CD8-positive, alpha-beta memory T cell (primary cell): ENCODE data around the gene TTC16. TPM values are rescaled to one million over a fixed set of nuclear protein-coding genes. Genes with fewer than 3 reads are reported as not detected.

Experiments
- CTCF ChIA-PET: fragments of 350-600 bp; sonication (Branson Sonifier 250); formaldehyde crosslinking; loops from one replicate; lab custom pipeline; 2021; ENCODE audit warnings: antibody characterized with exemption; lab: Charles Lee
- POLR2A ChIA-PET: fragments of 350-600 bp; sonication (Branson Sonifier 250); formaldehyde crosslinking; loops from one replicate; lab custom pipeline; 2021; ENCODE audit warnings: antibody characterized with exemption; lab: Charles Lee
- DNase-seq, 5 donors: peaks; one replicate each; pipeline versions ENCODE4 v3.0.0 to v3.0.0-alpha.2; 2020 to 2022; ENCODE audit warnings: mixed read lengths in 1 of 5
- H3K27ac ChIP-seq: one replicate; pipeline ENCODE4 v1.7.0; 2013; ENCODE audit warnings: low read depth, mild to moderate bottlenecking, low read length, moderate library complexity
- H3K27me3 ChIP-seq: 2 replicates; pipeline ENCODE4 v1.7.0; 2013; ENCODE audit warnings: low read length, mild to moderate bottlenecking; ENCODE audit not compliant: insufficient read depth, poor library complexity, severe bottlenecking
- H3K36me3 ChIP-seq: 2 replicates; pipeline ENCODE4 v1.7.0; 2013; ENCODE audit warnings: mild to moderate bottlenecking, low read length, moderate library complexity; ENCODE audit not compliant: insufficient read depth
- H3K4me1 ChIP-seq: 2 replicates; pipeline ENCODE4 v1.7.0; 2013; ENCODE audit warnings: mild to moderate bottlenecking, low read length, moderate library complexity; ENCODE audit not compliant: insufficient read depth
- H3K4me3 ChIP-seq: 2 replicates; pipeline ENCODE4 v1.7.0; 2013; ENCODE audit warnings: mild to moderate bottlenecking, low read length
- H3K9me3 ChIP-seq: 2 replicates; pipeline ENCODE4 v1.7.0; 2013; ENCODE audit warnings: mild to moderate bottlenecking, low read length
- H3K27ac Mint-ChIP-seq, 8 donors: one replicate each; pipeline ENCODE4 v1.8.0; 2020 to 2021; ENCODE audit warnings: mixed read lengths in 8 of 8, mild to moderate bottlenecking in 6 of 8, inconsistent platforms in 3 of 8, moderate library complexity in 3 of 8
- H3K27me3 Mint-ChIP-seq, 2 donors: one replicate each; pipeline ENCODE4 v1.8.0; 2020 to 2021; ENCODE audit warnings: mixed read lengths in 2 of 2, mild to moderate bottlenecking in 1 of 2, moderate library complexity in 1 of 2
- H3K36me3 Mint-ChIP-seq, 3 donors: one replicate each; pipeline ENCODE4 v1.8.0; 2020 to 2021; ENCODE audit warnings: mixed read lengths in 3 of 3, inconsistent platforms in 1 of 3, mild to moderate bottlenecking in 1 of 3
- H3K4me1 Mint-ChIP-seq, 3 donors: one replicate each; pipeline ENCODE4 v1.8.0; 2020 to 2021; ENCODE audit warnings: mixed read lengths in 3 of 3, inconsistent platforms in 1 of 3, mild to moderate bottlenecking in 1 of 3
- H3K4me3 Mint-ChIP-seq, 7 donors: one replicate each; pipeline ENCODE4 v1.8.0; 2020 to 2021; ENCODE audit warnings: mixed read lengths in 7 of 7, mild to moderate bottlenecking in 6 of 7, moderate library complexity in 4 of 7, inconsistent platforms in 2 of 7
- H3K9me3 Mint-ChIP-seq, 5 donors: one replicate each; pipeline ENCODE4 v1.8.0; 2020 to 2022; ENCODE audit warnings: mixed read lengths in 5 of 5, mild to moderate bottlenecking in 3 of 5, moderate library complexity in 2 of 5, inconsistent platforms in 1 of 5
- polyA plus RNA-seq: library from polyadenylated mRNA; unstranded; fragments of 300-500 nt; fragmentation: Illumina TruSeq; gene quantifications from one replicate; pipeline ENCODE4 v1.2.3, GENCODE V29; 2021
- total RNA-seq, 2 experiments: library from RNA; stranded (reverse); gene quantifications; one replicate each; pipeline ENCODE4 v1.2.3, GENCODE V29; 2021

Gene TTC16
- total and polyA plus RNA-seq, 3 experiments from 2014 or later: 1.6 to 7.1 (median 1.8) TPM

GRCh38 chr9:127680226-127680625 is 35.7 kb upstream of the TTC16 start:
- no peaks in the 10 kb centered on the region for H3K9me3 Mint-ChIP-seq
- Histone ChIP-seq H3K27ac (no peak overlapping the region), H3K4me3 (no peak overlapping the region), H3K27me3 (no peaks in the 10 kb centered on the region), H3K4me1 (no peaks in the 10 kb centered on the region), H3K36me3 (no peaks in the 10 kb centered on the region), H3K9me3 (no peaks in the 10 kb centered on the region)
- no peaks in the 10 kb centered on the region for H3K4me1 Mint-ChIP-seq
- H3K27me3 Mint-ChIP-seq: peaks cover 0 to 4% of the 10 kb centered on the region in 2 donors
- no peak overlapping the region for H3K27ac Mint-ChIP-seq
- H3K4me3 Mint-ChIP-seq: no peak overlapping the region
- CTCF ChIA-PET: no interaction called here
- peaks cover 0 to 34% (median 7%) of the 10 kb centered on the region in 3 donors for H3K36me3 Mint-ChIP-seq
- POLR2A ChIA-PET: no interaction called here
- no peak for DNase-seq

- Histone ChIP-seq H3K27ac (no peak overlapping the region), H3K9me3 (no peaks in the 10 kb centered on the region), H3K36me3 (no peaks in the 10 kb centered on the region), H3K4me1 (no peaks in the 10 kb centered on the region), H3K4me3 (no peak overlapping the region), H3K27me3 (no peaks in the 10 kb centered on the region)
- Mint-ChIP-seq H3K9me3 (no peaks in the 10 kb centered on the region), H3K27ac (no peak overlapping the region), H3K36me3 (peaks cover 0 to 32% (median 7%) of the 10 kb centered on the region in 3 donors), H3K4me3 (no peak overlapping the region), H3K27me3 (peaks cover 0 to 4% of the 10 kb centered on the region in 2 donors), H3K4me1 (no peaks in the 10 kb centered on the region)
- ChIA-PET POLR2A (no interaction called here), CTCF (no interaction called here)
- DNase-seq: no peak
Observed at GRCh38 chr9:127680846-127681245, 35.0 kb upstream of the TTC16 start.

GRCh38 chr9:127682351-127683136 is 33.3 kb upstream of the TTC16 start:
- peaks cover 0 to 4% of the 10 kb centered on the region in 2 donors for H3K27me3 Mint-ChIP-seq
- Histone ChIP-seq H3K4me3 (no peak overlapping the region), H3K27ac (no peak overlapping the region), H3K4me1 (no peaks in the 10 kb centered on the region), H3K36me3 (no peaks in the 10 kb centered on the region), H3K9me3 (no peaks in the 10 kb centered on the region), H3K27me3 (no peaks in the 10 kb centered on the region)
- POLR2A ChIA-PET: no interaction called here
- no peak for DNase-seq
- CTCF ChIA-PET: interaction anchor here (1.3 kb wide), 1 partner anchor 21 kb away, joined by 3 read pairs; no protein-coding TSS in a partner anchor
- H3K4me1 Mint-ChIP-seq: no peaks in the 10 kb centered on the region
- no peak overlapping the region for H3K4me3 Mint-ChIP-seq
- no peak overlapping the region for H3K27ac Mint-ChIP-seq
- H3K9me3 Mint-ChIP-seq: no peaks in the 10 kb centered on the region
- H3K36me3 Mint-ChIP-seq: peaks cover 0 to 30% (median 6%) of the 10 kb centered on the region in 3 donors

GRCh38 chr9:127683723-127684122 is 32.2 kb upstream of the TTC16 start:
- Mint-ChIP-seq H3K4me1 (no peaks in the 10 kb centered on the region), H3K9me3 (no peaks in the 10 kb centered on the region), H3K4me3 (no peak overlapping the region), H3K27me3 (peaks cover 2% of the 10 kb centered on the region in 2 donors), H3K27ac (peak overlapping the region in 1 of 8 donors; percentile 37), H3K36me3 (peaks cover 0 to 29% (median 6%) of the 10 kb centered on the region in 3 donors)
- DNase-seq: no peak
- H3K27ac ChIP-seq: no peak overlapping the region
- H3K27me3 ChIP-seq: no peaks in the 10 kb centered on the region
- no peaks in the 10 kb centered on the region for H3K4me1 ChIP-seq
- POLR2A ChIA-PET: no interaction called here
- no peaks in the 10 kb centered on the region for H3K9me3 ChIP-seq
- no peaks in the 10 kb centered on the region for H3K36me3 ChIP-seq
- CTCF ChIA-PET: interaction anchor here (1.3 kb wide), 1 partner anchor 23 kb away, joined by 3 read pairs; no protein-coding TSS in a partner anchor
- no peak overlapping the region for H3K4me3 ChIP-seq

- Histone ChIP-seq H3K4me3 (no peak overlapping the region), H3K9me3 (no peaks in the 10 kb centered on the region), H3K36me3 (no peaks in the 10 kb centered on the region), H3K27ac (no peak overlapping the region), H3K4me1 (no peaks in the 10 kb centered on the region), H3K27me3 (no peaks in the 10 kb centered on the region)
- Mint-ChIP-seq H3K9me3 (no peaks in the 10 kb centered on the region), H3K4me1 (no peaks in the 10 kb centered on the region), H3K4me3 (no peak overlapping the region), H3K36me3 (peaks cover 0 to 24% (median 6%) of the 10 kb centered on the region in 3 donors), H3K27me3 (peaks cover 0 to 2% of the 10 kb centered on the region in 2 donors), H3K27ac (no peak overlapping the region)
- POLR2A ChIA-PET: no interaction called here
- DNase-seq: no peak
- CTCF ChIA-PET: no interaction called here
Observed at GRCh38 chr9:127684576-127684975, 31.3 kb upstream of the TTC16 start.

GRCh38 chr9:127686461-127687393 is 29.2 kb upstream of the TTC16 start:
- peak overlapping the region in 4 of 8 donors; percentile 23 to 63 (median 38) for H3K27ac Mint-ChIP-seq
- H3K4me1 Mint-ChIP-seq: no peaks in the 10 kb centered on the region
- no peaks in the 10 kb centered on the region for H3K9me3 ChIP-seq
- peaks cover 0 to 26% (median 5%) of the 10 kb centered on the region in 3 donors for H3K36me3 Mint-ChIP-seq
- no peaks in the 10 kb centered on the region for H3K36me3 ChIP-seq
- no peak overlapping the region for H3K27ac ChIP-seq
- H3K27me3 ChIP-seq: no peaks in the 10 kb centered on the region
- ChIA-PET CTCF (interaction anchor here (1.0 to 1.5 kb wide), 2 partner anchors 48 to 101 kb away, joined by 3 read pairs; partner anchors contain the start of gene TOR2A), POLR2A (no interaction called here)
- DNase-seq: no peak
- no peak overlapping the region for H3K4me3 ChIP-seq
- H3K9me3 Mint-ChIP-seq: no peaks in the 10 kb centered on the region
- H3K4me3 Mint-ChIP-seq: no peak overlapping the region
- H3K27me3 Mint-ChIP-seq: peaks cover 0 to 2% of the 10 kb centered on the region in 2 donors
- H3K4me1 ChIP-seq: no peaks in the 10 kb centered on the region

GRCh38 chr9:127689329-127690000 is 26.4 kb upstream of the TTC16 start:
- Histone ChIP-seq H3K36me3 (no peaks in the 10 kb centered on the region), H3K27me3 (no peaks in the 10 kb centered on the region), H3K4me1 (no peaks in the 10 kb centered on the region), H3K4me3 (no peak overlapping the region), H3K9me3 (no peaks in the 10 kb centered on the region), H3K27ac (no peak overlapping the region)
- H3K9me3 Mint-ChIP-seq: no peaks in the 10 kb centered on the region
- ChIA-PET POLR2A (no interaction called here), CTCF (interaction anchor here (1.1 kb wide), 1 partner anchor 102 kb away, joined by 3 read pairs; no protein-coding TSS in a partner anchor)
- no peaks in the 10 kb centered on the region for H3K4me1 Mint-ChIP-seq
- H3K4me3 Mint-ChIP-seq: no peak overlapping the region
- peaks cover 0 to 4% of the 10 kb centered on the region in 2 donors for H3K27me3 Mint-ChIP-seq
- peak in 1 of 5 donors; percentile 13 for DNase-seq
- peak overlapping the region in 2 of 8 donors; percentile 38 to 56 for H3K27ac Mint-ChIP-seq
- H3K36me3 Mint-ChIP-seq: peaks cover 0 to 22% (median 2%) of the 10 kb centered on the region in 3 donors
